ENCODE measurements around the gene RPS21. TPM values are rescaled to one million over a fixed set of nuclear protein-coding genes. Genes with fewer than 3 reads are reported as not detected.

Gene RPS21
- total and polyA plus RNA-seq, 2 of the 13 experiments (the other 11 are each of a cell fraction or from before 2014, with no cell fraction given): 2,647 to 11,063 TPM

- TF ChIP-seq ZNF350 (CRISPR knock-in tag; IDR thresholded peaks at IDR 0.05; ENCODE audit: borderline replicate concordance, low read depth) (no peak; the same call in 1 of the 2 replicates), GATAD1 (CRISPR knock-in tag; IDR thresholded peaks at IDR 0.05) (0 out of 2 replicates have a peak, but pooled peaks have one; percentile 23), HDAC6 (IDR thresholded peaks at IDR 0.05; ENCODE audit: low read depth, low read length) (no peak), TFDP1 (CRISPR knock-in tag; IDR thresholded peaks at IDR 0.05; ENCODE audit: borderline replicate concordance) (peak; percentile 75; the same call in 1 of the 2 replicates), ZSCAN21 (CRISPR knock-in tag; IDR thresholded peaks at IDR 0.05; ENCODE audit: borderline replicate concordance) (peak; percentile 47; the same call in 1 of the 2 replicates), EP300 (IDR thresholded peaks at IDR 0.05; ENCODE audit: low read depth in 2 of 2, low read length in 2 of 2) (peak in 1 of 2 experiments; percentile 17; a peak in 1 of 4 replicates), EP300 (CRISPR knock-in tag; IDR thresholded peaks at IDR 0.05; ENCODE audit: borderline replicate concordance) (peak; percentile 44; the same call in 1 of the 2 replicates), ZNF503 (CRISPR knock-in tag; IDR thresholded peaks at IDR 0.05) (no peak), SSRP1 (CRISPR knock-in tag; IDR thresholded peaks at IDR 0.05) (no peak), ZNF772 (CRISPR knock-in tag; IDR thresholded peaks at IDR 0.05) (0 out of 2 replicates have a peak, but pooled peaks have one; percentile 18), ZKSCAN1 (IDR thresholded peaks at IDR 0.05; ENCODE audit: low read length) (no peak), FOXA3 (CRISPR knock-in tag; IDR thresholded peaks at IDR 0.05) (0 out of 2 replicates have a peak, but pooled peaks have one; percentile 34), PAX8 (CRISPR knock-in tag; IDR thresholded peaks at IDR 0.05; ENCODE audit: borderline replicate concordance) (0 out of 2 replicates have a peak, but pooled peaks have one; percentile 58), GFI1 (CRISPR knock-in tag; IDR thresholded peaks at IDR 0.05; ENCODE audit: borderline replicate concordance) (no peak; the same call in none of the 2 replicates), ZSCAN31 (CRISPR knock-in tag; IDR thresholded peaks at IDR 0.05; ENCODE audit: low read depth) (no peak), YEATS4 (CRISPR knock-in tag; IDR thresholded peaks at IDR 0.05; ENCODE audit: borderline replicate concordance) (peak; percentile 54; the same call in 1 of the 2 replicates), FOXP1 (IDR thresholded peaks at IDR 0.05) (no peak), FOXP1 (CRISPR knock-in tag; IDR thresholded peaks at IDR 0.05) (peak; percentile 44), SRY (CRISPR knock-in tag; IDR thresholded peaks at IDR 0.05) (peak; percentile 87), PHF5A (CRISPR knock-in tag; IDR thresholded peaks at IDR 0.05; ENCODE audit: low read depth, unreplicated experiment) (peak; percentile 39), HDAC2 (CRISPR knock-in tag; IDR thresholded peaks at IDR 0.05) (peak; percentile 91; the same call in 1 of the 2 replicates), ZNF343 (CRISPR knock-in tag; IDR thresholded peaks at IDR 0.05) (peak; percentile 47; the same call in 1 of the 2 replicates), NBN (conservative IDR thresholded peaks at IDR 0.05) (no peak), FOSL2 (CRISPR knock-in tag; IDR thresholded peaks at IDR 0.05) (no peak), TBL1XR1 (IDR thresholded peaks at IDR 0.05; ENCODE audit: borderline replicate concordance, low read length, partially characterized antibody) (no peak), ZNF296 (CRISPR knock-in tag; conservative IDR thresholded peaks at IDR 0.05) (peak; percentile 65), PAWR (CRISPR knock-in tag; IDR thresholded peaks at IDR 0.05; ENCODE audit: borderline replicate concordance) (no peak)
These were observed 15.9 kb upstream of the RPS21 start (continued) for GRCh38 chr20:62370807-62371587.

Data from HepG2 (cell line).